Left cardiac atrium (tissue), 4 donors: Measurements from ENCODE around the gene CPNE5. TPM values are rescaled to one million over a fixed set of nuclear protein-coding genes. Genes with fewer than 3 reads are reported as not detected.

ENCODE experiments used
- ATAC-seq, 2 donors: fragments of 200-7000 bp; cut with Tn5 transposase; one replicate each; pipeline ENCODE4 v1.9.1; 2020; ENCODE audit warnings: mild to moderate bottlenecking in 2 of 2, moderate library complexity in 2 of 2
- DNase-seq: peaks from one replicate; pipeline ENCODE4 v3.0.0-alpha.2; 2020
- intact Hi-C, 2 donors: fragments of 100-400 bp; cut with DNase I; formaldehyde crosslinking; loops; one replicate each; pipeline versions ENCODE4 v1.14.1 to v1.15.1; 2022 to 2023
- total RNA-seq, 2 donors: library from RNA; stranded (reverse); fragmentation: NEBNext Ultra II Directional; extraction: Animal tissue kit (Norgen Biotek cat#: 25700); gene quantifications; one replicate each; pipeline ENCODE4 v1.2.1, GENCODE V29; 2021
- donor health status: DM: no; HTN: yes; CAD: no.
- donor health status: DM: no; HTN: yes; CAD: no; lungs with severe emphysema.
- donor health status: DM: yes; HTN: yes; CAD: no.
- donor health status: Dilated cardiomyopathy.

Gene CPNE5
- total RNA-seq, 2 donors from 2014 or later = 14.7 to 63.5 TPM

DNA sequence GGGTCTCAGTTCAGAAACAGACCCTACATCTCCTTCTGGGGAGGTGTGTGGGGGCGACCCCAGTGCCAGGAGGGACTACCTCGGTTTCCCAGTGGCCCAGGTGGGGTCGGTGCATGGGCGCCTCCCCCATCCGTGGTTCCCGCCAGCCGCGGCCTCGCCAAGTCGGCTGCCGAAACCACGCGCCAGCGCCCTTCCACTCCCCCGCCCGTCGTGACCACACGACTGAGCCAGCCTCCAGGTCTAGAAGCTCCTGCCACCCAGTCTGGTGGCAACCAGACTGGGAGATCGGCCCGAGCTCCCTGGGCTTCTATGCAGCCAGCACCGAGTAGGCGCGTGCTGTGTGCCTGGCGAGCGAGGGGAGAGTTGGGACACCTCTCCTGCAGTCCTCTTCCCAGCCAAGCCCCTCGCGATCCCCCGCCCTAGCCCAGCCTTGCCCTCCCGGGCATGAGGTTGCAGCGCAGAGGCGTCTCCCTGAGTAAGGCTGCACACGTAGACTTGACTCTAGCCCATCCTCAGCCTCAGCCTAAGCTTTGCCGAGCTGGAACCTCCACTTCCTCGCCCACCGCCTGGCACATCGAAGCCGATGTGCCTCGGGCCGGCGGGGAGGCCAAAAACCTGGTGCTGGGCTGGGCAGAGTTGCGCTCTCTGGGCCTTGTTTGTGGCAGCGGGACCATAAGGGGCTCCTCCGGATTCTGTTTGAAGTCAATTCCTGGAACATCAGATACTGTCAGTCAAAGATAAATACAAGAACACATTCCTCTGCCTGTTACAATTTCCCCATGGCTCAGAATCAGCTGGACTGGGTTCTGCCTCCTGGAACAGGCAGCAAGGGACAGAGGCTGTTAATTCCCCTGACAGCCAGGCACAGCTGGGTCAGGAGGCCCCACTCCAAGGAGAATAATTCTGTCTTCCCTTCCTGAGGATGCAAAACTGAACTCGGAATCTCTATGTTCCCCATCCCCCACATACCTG, 1.5 kb upstream of the CPNE5 start:
- DNase-seq (peak; percentile 51), ATAC-seq (peak; percentile 18 to 36)
- intact Hi-C loops = no loop called here

DNA sequence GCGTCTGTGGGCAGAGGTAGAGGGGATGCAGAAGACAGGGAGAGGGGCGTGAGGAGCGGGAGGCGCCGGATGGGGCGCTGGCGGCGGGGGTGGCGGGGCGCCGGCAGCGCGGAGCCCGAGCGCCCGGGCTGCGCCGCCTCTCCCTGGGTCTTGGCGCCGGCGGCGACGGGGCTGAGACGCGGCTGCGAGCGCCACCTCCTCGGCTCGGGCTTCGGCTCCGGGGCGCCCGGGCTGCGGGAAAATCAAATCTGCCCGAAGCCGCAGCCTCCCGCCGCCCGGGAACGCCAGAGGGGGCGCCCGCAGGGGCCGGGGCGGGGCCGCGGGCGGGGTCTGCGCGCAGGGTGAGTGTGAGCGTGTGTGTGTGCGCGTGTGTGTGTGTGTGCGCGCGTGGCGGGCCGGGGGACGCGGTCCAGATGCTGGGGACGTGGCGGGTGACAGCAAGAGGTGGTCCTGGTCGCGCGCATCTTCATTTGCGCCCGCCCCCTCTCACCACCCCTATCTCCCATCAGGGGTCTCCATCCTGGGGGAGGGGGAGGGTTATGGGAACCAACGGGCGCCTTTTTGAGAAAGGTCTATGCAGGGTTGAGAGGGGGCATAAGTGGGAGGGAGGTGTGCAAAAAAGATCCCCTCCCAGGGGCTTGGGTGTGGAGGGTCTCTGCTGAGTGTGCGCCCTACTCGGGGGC, 646 bp upstream of the CPNE5 start:
- ATAC-seq (peak; percentile 46 to 69), DNase-seq (peak; percentile 75)
- intact Hi-C loops = loop anchor here in 1 of 2 donors (10.0 kb wide), 1 partner anchor 65 kb away; no protein-coding TSS in a partner anchor

GRCh38 chr6:36837686-36838085, 1.6 kb downstream of the CPNE5 start:
- DNase-seq (no peak), ATAC-seq (no peak)
- intact Hi-C loops = loop anchor here in 1 of 2 donors (10.0 kb wide), 1 partner anchor 63 kb away; no protein-coding TSS in a partner anchor

GRCh38 chr6:36837022-36837339, 2.3 kb downstream of the CPNE5 start:
- intact Hi-C loops = loop anchor here in 1 of 2 donors (10.0 kb wide), 1 partner anchor 62 kb away; no protein-coding TSS in a partner anchor
- no peak for ATAC-seq
- DNase-seq = no peak

GRCh38 chr6:36836111-36837021, 2.9 kb downstream of the CPNE5 start:
- no peak for DNase-seq
- intact Hi-C loops = loop anchor here in 1 of 2 donors (10.0 kb wide), 1 partner anchor 62 kb away; no protein-coding TSS in a partner anchor

GRCh38 chr6:36834576-36835341, 4.5 kb downstream of the CPNE5 start:
- ATAC-seq = peak; percentile 25 to 56
- DNase-seq = no peak
- intact Hi-C loops = loop anchor here in 1 of 2 donors (10.0 kb wide), 1 partner anchor 60 kb away; no protein-coding TSS in a partner anchor

More at GRCh38 chr6:36836111-36837021, 2.9 kb downstream of the CPNE5 start:
- ATAC-seq = no peak

- ATAC-seq (no peak), DNase-seq (no peak)
- intact Hi-C loops = loop anchor here in 1 of 2 donors (10.0 kb wide), 1 partner anchor 58 kb away; no protein-coding TSS in a partner anchor
These were observed 6.0 kb downstream of the CPNE5 start for GRCh38 chr6:36833182-36833789.

DNA sequence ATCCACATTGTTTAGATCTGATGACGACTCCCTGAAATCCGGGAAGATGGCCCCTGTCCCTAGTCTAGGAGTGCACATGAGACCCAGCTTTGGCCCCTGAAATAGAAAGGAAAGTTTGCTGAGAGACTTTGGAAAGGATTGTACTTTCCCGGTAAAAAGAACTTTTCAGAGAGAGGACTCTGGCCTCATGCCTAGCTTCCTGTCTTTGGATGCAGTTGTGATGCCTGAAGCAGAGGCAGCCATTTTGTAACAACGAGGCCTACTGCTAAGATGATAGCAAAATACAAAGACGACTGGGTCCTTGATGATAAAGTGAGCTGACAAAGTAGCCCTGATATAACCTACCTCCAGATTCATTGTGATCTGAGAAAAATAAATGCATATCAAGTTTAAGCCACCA, 6.9 kb downstream of the CPNE5 start:
- intact Hi-C loops = loop anchor here in 1 of 2 donors (10.0 kb wide), 1 partner anchor 58 kb away; no protein-coding TSS in a partner anchor
- ATAC-seq (no peak), DNase-seq (no peak)

DNA sequence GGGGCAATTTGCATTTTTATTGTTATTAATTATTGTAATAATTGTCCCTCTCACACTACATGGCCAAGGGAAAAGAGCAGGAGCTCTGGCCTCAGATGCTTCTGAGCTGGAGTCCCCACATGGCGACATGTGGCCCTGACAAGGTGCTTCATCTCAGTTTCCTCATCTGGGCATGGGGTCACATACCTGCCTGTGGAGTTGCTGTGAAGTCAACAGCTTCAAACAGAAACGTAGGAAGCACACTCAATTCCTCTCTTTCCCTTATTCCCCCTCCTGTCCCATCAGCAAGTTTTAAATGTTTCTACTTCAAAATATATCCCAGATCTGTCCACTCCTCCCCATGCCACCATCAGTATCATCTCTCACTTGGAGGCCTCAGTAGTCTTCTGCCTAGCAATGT, 8.7 kb downstream of the CPNE5 start:
- ATAC-seq (no peak), DNase-seq (no peak)
- intact Hi-C loops = loop anchor here in 1 of 2 donors (10.0 kb wide), 1 partner anchor 56 kb away; no protein-coding TSS in a partner anchor

DNA sequence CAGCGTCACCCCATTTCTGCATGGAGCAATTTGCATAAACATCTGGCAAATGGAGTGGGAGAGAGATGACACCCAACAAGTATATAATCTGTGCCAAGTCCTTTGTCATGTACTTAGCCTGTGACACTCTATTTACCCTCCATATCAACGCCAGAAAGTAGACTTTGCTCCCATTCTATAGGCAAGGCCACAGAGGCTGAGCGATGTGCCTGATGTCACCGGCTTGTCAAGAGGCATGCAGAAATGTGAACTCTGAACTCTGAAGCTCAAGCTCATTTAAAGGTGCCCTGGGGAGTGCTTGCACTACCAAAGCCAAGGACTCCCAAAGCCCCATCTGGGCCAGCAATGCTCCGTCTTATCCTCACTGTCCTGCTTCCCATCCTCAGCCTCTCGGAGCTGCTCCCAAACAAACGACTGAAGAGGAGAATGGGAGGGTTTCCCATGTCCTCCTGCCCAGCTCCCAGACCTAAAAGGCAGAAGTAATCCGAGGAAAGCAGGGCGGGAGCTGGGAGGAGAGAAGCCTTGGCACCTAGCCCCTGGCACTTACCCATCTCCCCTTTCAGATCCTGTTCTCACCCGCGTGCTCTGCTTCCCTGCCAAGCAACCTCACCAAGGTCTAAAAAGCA, 9.2 kb downstream of the CPNE5 start:
- intact Hi-C loops = loop anchor here in 1 of 2 donors (10.0 kb wide), 1 partner anchor 55 kb away; no protein-coding TSS in a partner anchor
- ATAC-seq = peak; percentile 66 to 83
- DNase-seq = peak; percentile 81

GRCh38 chr6:36827261-36828079, 11.8 kb downstream of the CPNE5 start:
- ATAC-seq (peak; percentile 28 to 64), DNase-seq (peak; percentile 82)
- intact Hi-C loops = no loop called here

DNA sequence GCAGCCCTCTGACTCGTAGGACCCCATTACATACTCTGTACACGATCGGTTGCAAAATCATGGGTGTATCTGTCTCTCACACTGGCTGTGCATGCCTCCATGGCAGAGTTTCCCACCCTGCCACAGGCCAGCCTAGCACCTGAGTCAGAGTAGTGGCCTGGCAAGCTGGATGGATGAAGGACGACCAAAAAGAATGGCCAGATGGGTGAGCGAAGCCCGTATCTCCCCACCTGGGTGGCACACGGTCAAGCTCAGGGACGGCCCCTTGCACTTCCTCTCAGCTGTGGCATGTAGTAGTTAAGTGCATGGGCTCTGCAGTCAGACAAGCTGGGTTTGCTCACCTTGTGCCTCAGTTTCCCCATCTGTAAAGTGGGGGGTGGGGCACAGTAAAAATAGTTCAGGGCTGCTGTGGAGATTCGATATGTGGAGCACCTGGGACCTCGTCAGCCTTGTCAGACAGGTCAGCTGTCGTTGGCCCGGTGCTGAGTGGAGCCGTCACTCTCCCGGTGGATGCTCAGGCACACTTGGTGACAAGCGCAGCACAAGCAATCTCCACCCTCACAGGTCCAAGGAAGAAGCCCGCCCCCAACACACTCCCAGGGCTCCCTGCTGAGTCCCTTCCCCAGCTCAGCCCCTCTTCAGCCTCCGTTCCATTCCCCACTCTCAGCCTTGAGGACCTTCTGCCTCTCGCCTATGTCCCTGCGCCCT, 12.6 kb downstream of the CPNE5 start:
- intact Hi-C loops = no loop called here
- ATAC-seq = no peak
- DNase-seq = no peak

- intact Hi-C loops = no loop called here
- ATAC-seq (no peak), DNase-seq (no peak)
These were observed 13.2 kb downstream of the CPNE5 start for GRCh38 chr6:36825994-36826393.

DNA sequence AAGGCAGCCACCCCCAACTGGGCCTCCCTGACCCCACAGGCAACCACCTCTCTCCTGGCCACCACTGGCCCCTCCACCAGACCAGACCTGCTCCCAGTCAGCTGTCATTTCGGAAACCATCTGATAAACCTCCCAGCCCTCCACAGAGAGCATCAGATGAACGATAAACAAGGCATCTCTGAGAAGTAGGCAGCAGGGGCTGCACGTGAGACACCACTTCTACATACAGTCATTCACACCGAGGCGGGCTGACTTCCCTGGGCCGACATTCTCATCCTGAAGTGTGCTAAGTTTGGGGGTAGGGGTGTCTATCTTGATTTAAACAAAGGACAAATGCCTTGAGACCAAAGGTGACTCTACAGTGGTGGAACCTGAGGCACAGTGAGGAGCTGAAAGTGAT, 13.8 kb downstream of the CPNE5 start:
- no peak for DNase-seq
- ATAC-seq = no peak
- intact Hi-C loops = no loop called here

DNA sequence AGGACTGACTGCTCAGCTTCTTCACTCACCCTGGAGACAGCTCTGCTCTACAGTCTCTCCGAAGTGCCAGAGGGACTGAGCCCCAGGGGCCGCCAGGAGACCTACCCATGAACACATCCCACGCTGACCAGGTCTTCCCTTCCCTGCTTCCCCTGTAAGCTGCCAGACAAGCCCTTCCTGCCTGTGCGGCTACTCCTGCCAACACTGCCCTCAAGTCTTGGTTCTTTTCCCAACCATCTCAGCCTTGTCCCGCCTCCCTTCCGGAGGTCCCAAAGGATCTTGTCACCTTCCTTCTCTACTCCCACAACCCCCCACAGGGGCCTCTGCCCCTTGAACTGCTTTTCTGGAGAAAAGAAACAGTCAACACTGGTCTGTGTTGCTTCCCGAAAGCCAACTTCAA, 15.0 kb downstream of the CPNE5 start:
- intact Hi-C loops = no loop called here
- ATAC-seq (peak; percentile 17 to 18), DNase-seq (peak; percentile 42)
